GM12892 (cell line): ENCODE results near the gene USP16.

Experiments used
- POLR2A ChIP-seq: IDR thresholded peaks from 2 replicates; pipeline ENCODE4 v1.6.1; 2011; ENCODE audit warnings: low read depth, low read length, control low read depth
- POLR2AphosphoS5 ChIP-seq: IDR thresholded peaks from 2 replicates; pipeline ENCODE4 v1.6.1; 2011; ENCODE audit warnings: low read depth, low read length, control low read depth
- TAF1 ChIP-seq: IDR thresholded peaks from 2 replicates; pipeline ENCODE4 v1.6.1; 2011; ENCODE audit warnings: low read depth, mild to moderate bottlenecking, control low read depth, low read length, borderline replicate concordance

GRCh38 chr21:29098156-29098555 lies 73.7 kb downstream of the USP16 start:
- no peak for TF ChIP-seq POLR2A
- no peak for TF ChIP-seq POLR2AphosphoS5
- no peak for TF ChIP-seq TAF1
